ENCODE data around the gene RBM46.

GRCh38 chr4:154858166-154858565 lies 77.1 kb downstream of the RBM46 start:
- TF ChIP-seq CTCF (IDR thresholded peaks at IDR 0.05) (no peak), POLR2A (IDR thresholded peaks at IDR 0.05) (no peak)

All from testis (tissue), 2 donors.